CD4-positive, alpha-beta T cell treated with Interleukin-17A for 1 hour (primary cell): Measurements from ENCODE around the gene CCDC89.
"Not testable (repeated sequence)": the region's sequence is repeated elsewhere in the genome, so short reads cannot be mapped to it uniquely, and the experiment has no call there.

Experiments
- DNase-seq: peaks from one replicate; pipeline ENCODE4 v3.0.0-alpha.2; 2020

CCDC89 gene

DNA sequence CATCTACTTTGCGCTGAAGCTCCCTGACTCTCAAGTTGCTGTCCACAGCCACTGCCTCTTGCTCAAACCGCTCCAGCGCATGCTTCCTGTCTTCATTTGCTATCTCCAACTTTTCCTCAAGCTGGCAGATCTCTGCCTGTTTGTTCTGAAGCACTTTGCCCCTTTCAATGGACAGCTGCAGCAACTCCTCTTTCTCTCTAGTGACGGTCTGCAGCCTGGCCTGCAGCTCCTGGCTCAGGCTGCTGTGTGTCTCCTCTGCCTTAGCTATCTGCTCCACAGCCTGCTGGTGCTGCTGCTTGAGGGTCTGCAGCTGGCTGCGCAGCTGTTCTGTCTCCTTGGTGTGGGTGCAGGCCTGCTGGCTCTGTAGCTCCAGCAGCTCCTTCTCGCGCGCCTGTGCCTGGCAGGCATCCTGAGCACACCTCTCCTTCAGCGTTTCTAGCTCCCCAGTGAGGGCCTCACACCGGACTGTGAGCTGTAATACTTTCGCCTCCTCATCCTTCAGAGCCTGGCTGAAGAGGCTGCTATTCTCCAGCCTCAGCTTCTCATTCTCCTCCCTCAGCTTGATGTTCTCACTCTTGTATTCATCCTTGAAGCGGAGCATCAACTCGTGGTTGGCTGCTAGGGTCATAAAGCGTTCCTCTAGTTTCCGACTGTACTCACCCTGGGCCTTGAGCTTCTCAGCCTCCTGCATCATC lies 723 bp downstream of the CCDC89 start:
- DNase-seq: no peak

DNA sequence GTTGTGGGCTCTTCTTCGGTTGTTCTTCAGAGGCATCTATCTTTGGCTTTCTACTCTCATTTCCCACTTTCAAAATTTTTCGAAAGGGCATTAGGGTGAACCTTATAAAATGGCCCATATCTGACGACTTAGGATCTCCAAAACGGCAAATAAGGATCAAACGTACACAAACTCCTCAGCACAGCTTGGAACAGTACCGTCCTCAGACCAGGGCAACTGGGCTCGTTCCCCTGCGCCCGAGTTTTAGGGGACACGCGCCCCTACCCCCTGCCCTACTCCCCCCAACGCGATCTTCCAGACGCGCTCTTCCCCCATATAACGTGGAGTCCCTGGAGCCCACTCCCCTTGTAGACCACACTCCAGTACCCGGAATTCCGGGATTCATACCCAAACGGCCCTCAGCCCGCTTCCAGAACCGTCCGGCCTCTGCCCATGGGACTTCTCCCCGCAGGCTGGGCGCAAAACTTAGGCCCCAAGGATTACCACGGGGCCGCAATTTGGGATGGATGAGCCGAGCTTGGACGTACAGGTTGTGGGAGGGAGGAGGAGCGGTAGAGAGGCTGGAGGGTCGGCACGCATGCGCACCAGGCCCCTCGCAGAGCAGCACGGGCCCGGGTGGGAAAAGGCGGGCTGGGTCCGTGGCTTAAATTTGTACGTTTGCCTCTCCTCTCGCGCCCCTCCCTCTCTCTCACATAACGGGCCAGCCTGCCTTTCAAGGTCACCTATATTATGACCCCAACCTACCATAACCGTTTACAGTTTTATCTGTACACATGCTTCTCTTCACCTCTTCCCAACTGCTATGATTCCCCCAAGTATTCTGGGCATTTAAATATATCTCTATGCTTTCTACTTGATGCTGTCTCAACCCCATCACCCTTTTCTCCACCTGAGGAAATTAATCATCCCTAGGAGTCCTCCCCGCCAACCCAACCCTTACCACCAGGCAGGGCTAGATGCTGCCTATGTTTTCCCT lies 3.4 kb downstream of the CCDC89 start:
- peak; percentile 60 for DNase-seq

DNA sequence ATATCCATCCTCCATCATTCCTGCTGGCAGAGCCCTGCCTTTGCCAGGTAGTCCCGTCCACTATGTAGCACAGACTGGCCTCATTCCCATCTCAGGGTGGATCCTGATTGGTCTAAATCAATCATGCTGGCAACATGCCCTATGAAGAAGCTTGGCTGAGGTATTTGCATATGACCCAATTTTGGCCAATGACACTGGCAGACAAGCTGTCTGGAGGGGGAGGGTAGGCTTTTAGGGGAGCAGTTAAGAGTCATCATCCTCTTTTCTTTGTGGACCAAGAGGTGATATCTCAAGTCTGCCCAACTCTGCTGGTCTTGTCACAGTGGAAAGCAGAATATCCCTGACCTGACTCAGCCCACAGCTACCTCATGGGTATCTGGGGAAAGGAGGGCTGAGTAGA lies 5.1 kb downstream of the CCDC89 start:
- no peak for DNase-seq

DNA sequence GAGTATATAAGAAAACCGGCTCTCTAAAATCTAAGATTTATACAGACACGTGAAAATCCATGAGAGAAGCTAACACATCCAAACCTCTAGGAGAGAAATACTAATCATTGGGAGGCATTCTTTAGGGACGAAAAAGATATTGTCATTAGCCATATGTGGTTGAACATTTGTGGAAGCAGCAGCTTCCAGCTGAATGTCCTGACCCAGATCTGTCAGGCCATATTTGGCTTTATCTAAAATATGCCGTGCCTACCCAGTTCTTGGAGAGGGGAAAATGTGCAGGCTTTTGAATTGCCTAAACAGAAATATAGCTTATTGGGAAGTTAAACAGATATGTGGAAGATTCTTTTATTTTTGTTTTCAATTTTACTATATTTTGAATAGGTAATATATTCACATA lies 6.4 kb downstream of the CCDC89 start:
- no peak for DNase-seq

DNA sequence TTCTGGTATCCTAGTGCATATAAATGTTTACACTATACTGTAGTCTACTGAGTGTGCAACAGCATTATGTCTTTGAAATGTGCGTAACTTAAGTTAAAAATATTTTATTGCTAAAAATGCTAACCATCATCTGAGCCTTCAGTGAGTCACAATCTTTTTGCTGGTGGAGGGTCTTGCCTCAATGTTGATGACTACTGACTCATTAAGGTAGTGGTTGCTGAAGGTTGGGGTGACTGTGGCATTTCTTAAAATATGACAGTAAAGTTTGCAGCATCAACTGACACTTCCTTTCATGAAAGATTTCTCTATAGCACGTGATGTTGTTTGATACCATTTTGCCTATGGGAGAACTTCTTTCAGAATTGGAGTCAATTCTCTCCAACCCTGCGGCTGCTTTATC lies 12.6 kb downstream of the CCDC89 start:
- no peak for DNase-seq

DNA sequence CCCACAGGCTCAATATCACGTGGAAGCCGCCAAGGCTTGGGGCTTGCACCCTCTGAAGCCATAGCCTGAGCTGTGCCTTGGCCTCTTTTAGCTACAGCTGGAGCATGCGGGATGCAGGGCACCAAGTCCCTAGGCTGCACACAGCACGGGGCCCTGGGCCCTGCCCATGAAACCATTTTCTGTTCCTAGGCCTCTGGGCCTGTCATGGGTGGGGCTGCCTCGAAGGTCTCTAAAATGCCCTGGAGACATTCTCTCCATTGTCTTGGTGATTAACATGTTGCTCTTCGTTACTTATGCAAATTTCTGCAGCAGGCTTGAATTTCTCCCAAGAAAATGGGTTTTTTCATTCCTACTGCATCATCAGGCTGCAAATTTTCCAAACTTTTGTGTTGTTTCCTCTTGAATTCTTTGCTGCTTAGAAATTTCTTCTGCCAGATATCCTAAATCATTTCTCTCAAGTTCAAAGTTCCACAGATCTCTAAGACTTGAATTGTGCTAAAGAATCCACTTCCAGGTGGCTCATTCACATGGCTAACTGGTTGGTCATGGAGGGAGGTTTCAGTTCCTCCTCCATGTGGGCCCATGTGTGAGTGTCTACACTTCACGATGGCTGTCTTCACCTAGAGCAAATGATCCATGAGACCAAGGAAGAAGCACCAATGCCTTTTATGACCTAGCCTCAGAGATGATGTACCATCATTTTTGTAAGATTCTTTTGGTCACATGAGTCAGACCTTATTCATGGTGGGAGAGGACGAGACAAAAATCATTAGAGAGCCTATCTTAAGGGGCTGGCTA lies 13.7 kb downstream of the CCDC89 start:
- DNase-seq: no peak

DNA sequence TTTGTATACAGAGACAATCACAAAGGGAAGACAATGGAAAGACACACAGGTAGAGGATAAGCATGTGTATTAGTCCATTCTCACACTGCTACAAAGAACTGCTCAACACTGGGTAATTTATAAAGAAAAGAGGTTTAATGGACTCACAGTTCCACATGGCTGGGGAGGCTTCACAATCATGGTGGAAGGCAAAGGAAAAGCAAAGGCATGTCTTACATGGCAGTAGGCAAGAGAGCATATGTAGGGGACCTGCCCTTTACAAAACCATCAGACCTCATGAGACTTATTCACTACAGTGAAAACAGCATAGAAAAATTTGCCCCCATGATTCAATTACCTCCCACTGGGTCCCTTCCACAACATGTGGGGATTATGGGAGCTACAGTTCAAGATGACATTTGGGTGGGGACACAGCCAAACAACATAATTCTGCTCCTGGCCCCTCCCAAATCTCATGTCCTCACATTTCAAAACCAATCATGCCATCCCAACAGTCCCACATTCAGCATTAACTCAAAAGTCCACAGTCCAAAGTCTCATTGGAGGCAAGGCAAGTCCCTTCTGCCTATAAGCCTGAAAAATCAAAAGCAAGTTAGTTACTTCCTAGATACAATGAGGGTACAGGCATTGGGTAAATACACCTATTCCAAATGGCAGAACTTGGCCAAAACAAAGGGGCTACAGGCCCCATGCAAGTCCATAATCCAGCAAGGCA lies 14.9 kb downstream of the CCDC89 start:
- DNase-seq: not testable (repeated sequence)

DNA sequence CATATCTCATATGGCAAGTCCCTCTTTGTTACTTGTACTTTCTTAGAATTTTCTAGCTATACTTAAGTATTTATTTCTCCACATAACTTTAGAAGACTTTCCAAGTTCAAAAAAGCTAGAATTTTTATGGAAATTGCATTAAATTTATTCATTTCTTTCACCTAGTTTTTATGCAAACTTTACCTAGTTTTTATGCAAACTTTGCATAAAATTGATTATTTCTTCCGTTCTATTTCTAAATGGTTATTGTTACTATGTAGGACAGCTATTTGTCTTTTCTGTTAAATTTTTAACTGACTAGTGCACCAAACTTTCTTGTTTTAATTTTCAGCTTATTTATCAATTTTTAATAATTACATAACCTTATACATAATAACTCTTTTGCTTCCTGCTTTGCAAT lies 17.8 kb downstream of the CCDC89 start:
- no peak for DNase-seq

DNA sequence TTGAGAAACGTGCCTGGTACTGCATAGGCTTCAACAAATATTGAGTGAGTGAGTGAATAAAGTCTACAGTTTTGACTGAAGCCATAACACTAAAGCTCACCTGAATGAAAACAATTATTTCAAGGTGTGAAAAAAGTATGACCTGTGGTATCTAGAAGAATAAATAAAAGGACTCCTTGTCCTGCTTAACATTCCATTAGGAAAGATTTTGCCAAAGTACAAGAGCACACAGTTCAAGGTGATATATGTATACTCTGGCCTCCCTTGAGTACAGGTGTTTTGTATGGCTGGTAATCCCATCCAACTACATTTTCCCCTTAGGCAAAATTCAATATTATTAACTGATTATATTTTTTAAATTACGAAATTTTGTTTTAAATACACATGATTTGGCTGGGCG lies 19.3 kb downstream of the CCDC89 start:
- DNase-seq: no peak

DNA sequence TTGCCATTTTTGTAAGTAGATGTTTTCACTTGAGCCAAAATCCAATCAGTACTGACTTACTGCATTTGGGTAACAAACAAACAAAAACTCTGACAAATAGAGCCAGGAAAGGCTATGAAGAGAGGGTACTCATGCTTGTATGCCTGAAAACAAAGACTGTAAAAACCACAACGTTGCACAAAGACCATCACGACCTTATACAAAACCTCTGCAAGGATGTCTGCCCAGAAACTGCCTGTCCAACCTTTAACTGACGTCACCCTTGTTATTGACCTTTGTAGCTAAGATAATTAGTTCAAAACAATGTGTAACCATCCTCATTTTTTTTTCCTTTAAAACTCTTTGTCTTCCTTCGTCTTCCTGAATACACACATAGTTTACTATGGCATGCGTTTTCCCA lies 20.3 kb downstream of the CCDC89 start:
- DNase-seq: peak; percentile 40

DNA sequence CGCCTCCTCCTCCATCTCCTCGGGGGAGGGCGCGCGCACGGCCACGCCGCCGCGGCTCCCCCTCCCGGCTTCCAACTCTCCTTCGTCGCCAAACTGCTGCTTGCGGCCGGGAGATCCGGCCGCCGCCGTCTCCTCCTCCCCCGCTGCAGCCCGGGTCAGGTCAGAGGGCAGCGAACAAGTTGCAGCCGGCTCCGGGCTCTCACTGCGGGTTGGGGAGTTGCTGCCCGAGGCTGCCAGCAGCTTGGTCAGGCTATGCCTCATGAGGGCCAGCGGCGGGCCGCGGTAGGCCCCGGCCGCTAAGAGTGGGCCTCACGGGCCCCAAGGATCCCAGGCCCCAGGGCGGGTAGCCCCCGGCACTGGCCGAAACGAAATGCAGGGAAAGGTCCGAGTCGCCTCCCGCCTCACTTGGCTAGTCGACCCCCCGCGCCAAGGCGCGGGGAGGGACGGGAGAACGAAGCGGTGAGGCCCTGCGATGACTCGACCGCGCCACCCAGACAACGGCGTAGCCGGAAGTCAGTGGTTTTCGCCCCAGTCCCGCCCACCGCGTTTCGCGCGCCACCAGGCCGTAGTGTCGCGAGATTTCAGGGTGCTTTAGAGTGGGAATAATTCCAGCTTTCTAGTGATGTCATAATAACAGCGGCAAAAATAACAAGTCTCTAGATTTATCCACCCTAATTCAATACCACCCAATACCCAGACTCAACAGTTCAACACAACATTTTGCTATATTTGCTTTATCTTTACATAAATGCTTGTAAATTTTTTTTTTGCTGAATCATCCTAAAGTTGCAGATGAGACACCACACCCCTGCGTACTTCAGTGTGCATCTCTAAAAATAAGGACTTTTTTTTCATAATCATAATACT lies 21.1 kb downstream of the CCDC89 start, which contains the start of gene CREBZF:
Gene CREBZF (minus strand): TSS at position 515 of the 867 bp plus-strand sequence. CDS start 254 bp downstream, at position 261.
- peak; percentile 95 for DNase-seq

DNA sequence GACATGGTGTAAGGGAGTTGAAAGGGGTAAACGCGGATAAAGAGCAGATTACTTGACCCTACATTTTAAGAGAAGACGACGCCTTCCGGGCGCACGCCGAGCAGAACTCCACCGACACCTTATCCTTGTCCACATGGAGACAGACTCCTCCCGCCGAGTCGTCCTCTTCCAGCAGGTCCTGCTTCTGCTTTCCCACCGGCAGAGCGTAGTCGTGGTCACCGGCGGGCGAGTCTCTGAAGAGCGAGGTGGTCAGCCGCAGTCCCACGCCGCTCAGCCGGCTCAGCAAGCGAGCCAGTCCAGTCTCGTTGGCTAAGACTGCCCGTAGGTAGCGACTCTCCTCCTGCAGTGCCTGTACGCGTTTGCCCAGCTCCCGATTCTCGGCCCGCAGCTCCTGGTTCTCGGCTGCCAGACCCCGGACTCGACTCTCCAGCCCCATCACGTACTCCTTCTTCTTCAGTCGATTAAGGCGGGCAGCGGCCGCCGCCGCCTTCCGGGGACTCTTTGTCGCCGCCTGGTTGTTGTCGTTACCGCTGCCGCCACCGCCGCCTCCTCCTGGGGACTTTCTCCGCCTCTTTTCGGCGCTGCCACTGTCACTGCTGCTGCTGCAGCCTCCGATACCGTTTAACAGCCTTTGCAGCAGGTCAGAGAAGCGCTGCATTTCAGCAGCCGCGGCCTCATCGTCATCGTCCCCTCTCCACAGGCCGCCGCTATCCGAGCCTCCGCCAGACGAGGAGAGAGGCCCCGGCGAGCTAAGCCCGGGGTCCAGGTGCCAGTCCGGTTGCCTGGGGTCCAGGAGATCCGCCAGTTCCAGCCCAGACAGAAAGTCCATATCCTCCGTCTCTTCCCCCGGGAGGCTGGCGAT lies 22.0 kb downstream of the CCDC89 start:
- peak; percentile 90 for DNase-seq

DNA sequence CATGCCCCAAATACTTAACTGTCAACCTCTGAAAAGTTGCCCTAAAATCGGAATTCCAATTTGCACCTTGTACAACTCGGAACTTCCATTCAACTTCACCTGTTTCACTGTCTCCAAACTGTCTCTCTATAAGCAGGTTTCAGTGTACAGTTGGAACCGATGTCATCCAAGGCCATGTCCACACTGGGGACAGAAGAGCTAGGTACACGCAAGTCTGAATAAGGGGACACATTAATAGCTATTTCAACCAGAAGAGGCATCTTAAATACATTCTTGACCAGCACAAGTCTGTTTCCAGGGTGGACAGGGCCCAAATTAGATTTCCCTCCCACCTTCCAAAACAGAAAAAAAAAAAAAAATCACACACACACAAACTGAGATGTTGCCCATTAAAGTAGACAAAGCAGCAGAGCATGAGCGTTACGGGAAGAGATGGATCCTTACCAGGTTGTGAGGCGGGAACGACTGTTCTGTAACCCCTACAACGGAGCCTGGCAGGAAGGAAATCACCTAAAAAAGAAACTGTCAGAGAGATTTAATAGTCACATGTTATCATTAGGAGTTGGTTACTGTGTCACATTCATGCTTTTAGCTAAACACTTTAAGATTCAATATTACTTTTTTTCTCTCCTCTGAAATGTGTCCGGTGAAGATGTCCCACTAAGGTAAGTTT lies 22.8 kb downstream of the CCDC89 start:
- peak; percentile 59 for DNase-seq

DNA sequence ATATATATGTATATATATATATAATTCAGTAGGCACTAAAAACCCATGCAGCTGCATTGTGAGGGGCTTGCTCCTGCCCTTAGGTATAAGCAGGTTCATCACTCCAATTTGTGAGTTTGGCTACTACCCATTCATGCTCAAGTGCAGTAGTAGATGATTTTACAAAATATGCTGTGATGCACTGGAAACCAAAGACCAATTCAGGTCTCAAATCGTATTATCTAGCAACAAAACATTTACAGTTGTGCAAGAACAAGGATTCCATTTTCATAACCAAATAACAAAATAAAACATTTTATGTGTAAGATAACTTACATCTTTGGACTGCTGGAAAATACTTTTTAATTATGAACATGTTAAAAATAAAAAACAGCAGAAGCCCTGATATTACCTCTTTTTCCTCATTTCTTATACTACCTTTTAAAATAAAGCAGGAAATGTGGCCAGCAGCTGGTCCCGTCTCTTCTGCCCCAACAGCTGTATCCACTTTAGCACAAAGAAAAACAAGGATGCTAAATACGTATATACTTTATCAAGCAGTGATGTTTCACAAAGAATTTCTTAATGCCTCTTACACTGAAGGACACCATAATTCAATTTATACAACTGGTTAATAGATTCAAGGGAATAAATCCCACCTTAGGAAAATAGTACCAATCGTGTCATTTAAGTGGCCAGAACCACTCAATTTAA lies 23.9 kb downstream of the CCDC89 start:
- DNase-seq: no peak

DNA sequence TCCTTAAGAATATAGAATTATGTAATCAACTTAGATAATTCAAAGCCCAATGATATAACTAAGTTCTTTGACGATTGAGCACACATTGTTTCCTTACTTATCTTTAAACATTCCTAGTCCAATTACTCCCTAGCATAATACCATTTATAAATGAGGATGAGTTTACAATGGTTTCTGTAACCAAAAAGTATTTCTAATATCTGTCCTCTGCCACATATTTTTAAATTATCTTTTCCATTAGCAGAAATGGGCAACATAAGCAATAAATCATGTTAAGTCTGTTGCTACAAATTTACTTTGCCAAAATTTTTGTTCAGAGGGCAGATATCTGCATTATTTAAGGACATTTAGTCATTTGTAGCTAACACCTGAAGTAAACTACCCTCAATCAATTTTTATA lies 27.8 kb downstream of the CCDC89 start:
- DNase-seq: no peak

DNA sequence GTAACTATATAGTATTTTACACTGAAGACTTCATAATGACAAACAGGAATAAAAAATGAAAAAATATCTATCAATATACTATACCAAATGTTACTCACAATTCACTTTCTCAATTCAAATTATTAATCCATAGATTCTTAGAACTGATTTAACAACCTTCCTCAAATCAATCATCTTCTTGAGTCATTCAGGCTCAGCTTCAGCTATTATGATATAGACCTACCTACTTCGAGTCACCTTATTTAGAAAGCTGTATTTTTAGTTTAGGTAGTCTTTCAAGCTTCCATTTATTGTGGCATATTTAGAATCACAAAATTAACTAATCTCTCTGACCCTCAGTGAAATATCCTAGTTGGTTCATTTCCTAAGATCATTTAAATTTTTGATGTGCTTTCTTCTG lies 29.2 kb downstream of the CCDC89 start:
- DNase-seq: no peak

DNA sequence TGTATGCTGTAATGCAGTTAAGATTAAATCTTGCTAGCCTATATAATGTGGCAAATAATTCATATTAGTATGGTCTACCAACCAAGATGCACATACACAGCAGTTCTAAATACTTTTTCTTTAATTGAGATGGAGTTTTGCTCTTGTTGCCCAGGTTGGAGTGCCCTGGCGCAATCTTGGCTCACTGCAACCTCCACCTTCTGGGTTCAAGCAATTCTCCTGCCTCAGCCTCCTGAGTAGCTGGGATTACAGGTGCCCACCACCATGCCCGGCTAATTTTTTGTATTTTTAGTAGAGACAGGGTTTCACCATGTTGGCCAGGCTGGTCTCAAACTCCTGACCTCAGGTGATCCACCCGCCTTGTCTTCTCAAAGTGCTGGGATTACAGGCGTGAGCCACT lies 31.7 kb downstream of the CCDC89 start:
- DNase-seq: not testable (repeated sequence)

DNA sequence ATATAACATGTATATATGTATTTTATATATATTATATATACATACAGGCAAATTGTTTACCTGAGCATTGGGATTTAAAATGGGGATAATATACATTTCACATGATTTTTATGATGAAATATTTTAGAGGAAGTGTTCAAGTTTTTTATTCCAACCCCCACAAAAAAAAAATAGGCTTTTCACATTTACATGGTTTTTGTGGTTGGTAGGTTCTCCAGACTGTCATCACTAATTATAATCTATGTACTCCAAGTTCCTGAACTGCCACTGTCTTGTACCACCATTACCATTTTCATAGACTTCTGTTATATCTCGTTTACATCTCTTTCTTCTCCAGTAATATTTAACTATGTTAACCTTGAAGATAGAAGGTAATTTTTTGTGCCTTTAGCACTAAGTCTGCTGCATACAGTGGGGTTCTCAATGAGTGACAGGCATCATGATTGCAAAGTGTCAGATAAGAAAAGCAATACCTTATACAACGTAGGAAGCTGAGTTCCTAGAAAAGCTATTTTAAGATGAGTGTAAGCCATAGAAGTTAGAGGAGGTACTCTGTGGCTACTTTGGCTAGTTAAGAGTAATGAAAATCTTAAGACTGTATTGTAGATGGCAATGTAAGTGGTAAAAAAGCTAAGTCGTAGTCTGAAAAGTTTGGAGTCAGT lies 33.1 kb downstream of the CCDC89 start:
- no peak for DNase-seq

DNA sequence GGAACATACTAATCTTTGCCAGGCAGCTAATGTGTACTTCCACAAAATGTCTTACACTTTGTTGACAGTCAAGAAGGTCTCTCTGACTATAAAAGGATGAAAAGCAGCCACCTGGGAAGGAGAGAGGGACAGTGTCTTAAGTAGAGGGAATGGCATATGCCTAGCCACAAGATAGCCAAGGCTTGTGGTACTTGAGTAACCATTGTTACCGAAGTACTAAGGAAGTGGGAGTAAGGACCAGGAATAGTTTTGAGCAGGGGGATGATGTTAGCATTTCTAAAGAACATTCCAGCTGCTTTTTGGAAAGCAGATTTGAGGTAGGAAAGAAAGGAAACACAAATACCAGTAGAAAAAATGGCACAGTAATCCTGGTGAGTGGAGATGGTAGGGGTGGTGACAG lies 34.9 kb downstream of the CCDC89 start:
- no peak for DNase-seq
